ENCODE results near the gene RAP2B. TPM values are rescaled to one million over a fixed set of nuclear protein-coding genes. Genes with fewer than 3 reads are reported as not detected.
A peak's percentile ranks its signal among the peaks of the same experiment; 100 is the strongest.
"Not testable (repeated sequence)": the region's sequence is repeated elsewhere in the genome, so short reads cannot be mapped to it uniquely, and the experiment has no call there.

The RAP2B gene
- total RNA-seq (2022) (65.7 and 84.7 TPM in 2 replicates), Bru-seq, nascent RNA (percentile 100 among the genes with signal in this experiment), BruChase-seq, experiment 1, labeled RNA remaining after a 6-hour chase (percentile 99 among the genes with signal in this experiment), BruChase-seq, experiment 2, labeled RNA remaining after a 2-hour chase (percentile 100 among the genes with signal in this experiment)
- long read RNA-seq, full-length matches to known transcripts, result 174 of 180 reads
- long read RNA-seq, partial matches to known transcripts, result 0 of 180 reads
- long read RNA-seq, other reads (novel, unspliced or antisense), result 6 of 180 reads

DNA sequence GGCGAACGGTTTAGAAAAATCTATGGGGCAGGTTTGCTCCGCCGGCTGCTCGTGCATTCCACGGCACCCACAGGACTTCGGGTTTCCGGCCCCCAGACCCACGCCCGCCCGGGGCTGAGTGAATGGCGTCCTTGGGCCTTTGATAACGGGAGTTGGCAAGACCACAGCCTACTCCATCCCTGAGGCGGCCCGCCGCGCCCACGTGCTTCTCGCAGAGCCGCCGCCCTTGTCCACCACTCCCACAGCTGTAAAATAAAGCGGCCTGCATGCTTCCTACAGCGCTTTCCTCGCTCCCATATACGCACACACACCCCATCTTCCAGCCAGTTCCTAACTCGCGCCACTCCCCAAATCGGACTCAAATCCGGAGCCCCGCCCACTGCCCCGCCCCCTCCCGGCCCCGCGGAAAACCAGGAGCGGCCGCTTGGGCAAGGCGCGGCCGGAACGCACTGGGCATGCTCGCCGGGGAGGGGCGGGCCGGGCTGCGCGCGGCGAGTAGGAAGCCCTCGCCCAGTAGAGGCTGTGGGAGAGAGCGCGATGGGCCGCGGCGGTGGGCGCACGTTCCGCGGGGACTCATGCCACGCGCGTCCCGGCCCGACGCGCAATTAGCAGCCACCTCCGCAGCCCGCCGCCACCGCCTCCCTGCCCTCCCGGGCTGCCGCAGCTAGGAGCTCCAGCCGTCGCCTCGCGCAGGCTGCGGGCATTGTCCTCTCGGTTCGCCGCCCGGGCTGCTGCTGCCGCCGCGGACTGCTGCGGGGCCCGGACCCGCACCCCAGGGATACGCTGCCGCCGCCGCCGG is at the start of gene RAP2B:
Gene RAP2B (plus strand): TSS at position 513 of the 799 bp plus-strand sequence. CDS start 468 bp downstream, outside the sequence.
- H3K27me3 Mint-ChIP-seq (ENCODE audit: unreplicated experiment), result no peaks in the 10 kb centered on the region
- peaks cover 86% of the 10 kb centered on the region for H3K36me3 Mint-ChIP-seq (ENCODE audit: insufficient read depth, unreplicated experiment)
- peaks cover 59% of the 10 kb centered on the region for H3K4me1 Mint-ChIP-seq (ENCODE audit: low read depth, unreplicated experiment)
- TF ChIP-seq CTCF (IDR thresholded peaks at IDR 0.05; ENCODE audit: unreplicated experiment), result no peak
- CTCF ChIA-PET, result interaction anchor here (0.6 to 4.2 kb wide), 23 partner anchors 12 to 607 kb away, joined by 3 to 34 read pairs (median 5); no protein-coding TSS in a partner anchor
- peak within 1 kb of the TSS; percentile 97 for H3K27ac Mint-ChIP-seq (ENCODE audit: unreplicated experiment)
- intact Hi-C loops (cut with micrococcal nuclease; ENCODE audit: unreplicated experiment), result loop anchor here (1.0 to 5.0 kb wide), 5 partner anchors 111 to 605 kb away; no protein-coding TSS in a partner anchor
- no peaks in the 10 kb centered on the region for H3K9me3 Mint-ChIP-seq (ENCODE audit: low read depth, unreplicated experiment)
- DNase-seq, result peak; percentile 98
- H3K4me3 Mint-ChIP-seq (ENCODE audit: low read depth, unreplicated experiment), result peak within 1 kb of the TSS; percentile 99
- no TSS peak for BruUV-seq (replicated peaks)

DNA sequence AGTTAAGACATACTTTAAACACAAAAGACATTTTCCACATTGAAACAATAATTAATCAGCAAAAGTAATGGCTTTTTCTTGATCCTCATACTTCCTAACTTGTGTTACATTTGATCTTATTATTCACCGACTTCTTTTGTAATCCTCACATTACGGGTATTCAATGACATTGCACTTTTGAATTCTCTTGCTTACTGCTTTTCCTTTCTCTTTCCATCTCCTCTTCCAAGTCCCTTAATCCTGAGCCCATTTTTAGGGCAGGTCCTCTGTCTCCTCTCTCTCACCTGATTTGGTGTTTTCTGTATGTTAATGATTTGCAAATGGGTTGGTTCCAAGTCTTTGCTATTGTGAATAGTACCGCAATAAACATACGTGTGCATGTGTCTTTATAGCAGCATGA is 48.5 kb upstream of the RAP2B start:
- no peaks in the 10 kb centered on the region for H3K4me1 Mint-ChIP-seq (ENCODE audit: low read depth, unreplicated experiment)
- no peaks in the 10 kb centered on the region for H3K27me3 Mint-ChIP-seq (ENCODE audit: unreplicated experiment)
- no peak for TF ChIP-seq CTCF (IDR thresholded peaks at IDR 0.05; ENCODE audit: unreplicated experiment)
- DNase-seq, result no peak
- no peak overlapping the region for H3K27ac Mint-ChIP-seq (ENCODE audit: unreplicated experiment)
- intact Hi-C loops (cut with micrococcal nuclease; ENCODE audit: unreplicated experiment), result no loop called here
- no peaks in the 10 kb centered on the region for H3K9me3 Mint-ChIP-seq (ENCODE audit: low read depth, unreplicated experiment)
- CTCF ChIA-PET, result interaction anchor here (0.9 kb wide), 1 partner anchor 42 kb away, joined by 3 read pairs; no protein-coding TSS in a partner anchor
- no peak overlapping the region for H3K4me3 Mint-ChIP-seq (ENCODE audit: low read depth, unreplicated experiment)
- no peaks in the 10 kb centered on the region for H3K36me3 Mint-ChIP-seq (ENCODE audit: insufficient read depth, unreplicated experiment)
- BruUV-seq (replicated peaks), result no TSS peak

DNA sequence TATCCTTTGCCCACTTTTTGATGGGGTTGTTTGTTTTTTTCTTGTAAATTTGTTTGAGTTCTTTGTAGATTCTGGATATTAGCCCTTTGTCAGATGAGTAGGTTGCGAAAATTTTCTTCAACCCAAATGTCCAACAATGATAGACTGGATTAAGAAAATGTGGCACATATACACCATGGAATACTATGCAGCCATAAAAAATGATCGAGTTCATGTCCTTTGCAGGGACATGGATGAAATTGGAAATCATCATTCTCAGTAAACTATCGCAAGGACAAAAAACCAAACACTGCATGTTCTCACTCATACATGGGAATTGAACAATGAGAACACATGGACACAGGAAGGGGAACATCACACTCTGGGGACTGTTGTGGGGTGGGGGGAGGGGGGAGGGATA is 47.8 kb upstream of the RAP2B start:
- intact Hi-C loops (cut with micrococcal nuclease; ENCODE audit: unreplicated experiment); H3K27me3 Mint-ChIP-seq (ENCODE audit: unreplicated experiment); H3K4me1 Mint-ChIP-seq (ENCODE audit: low read depth, unreplicated experiment); H3K27ac Mint-ChIP-seq (ENCODE audit: unreplicated experiment); H3K9me3 Mint-ChIP-seq (ENCODE audit: low read depth, unreplicated experiment); H3K4me3 Mint-ChIP-seq (ENCODE audit: low read depth, unreplicated experiment); BruUV-seq (replicated peaks); H3K36me3 Mint-ChIP-seq (ENCODE audit: insufficient read depth, unreplicated experiment); CTCF ChIA-PET; DNase-seq: not testable (repeated sequence)

DNA sequence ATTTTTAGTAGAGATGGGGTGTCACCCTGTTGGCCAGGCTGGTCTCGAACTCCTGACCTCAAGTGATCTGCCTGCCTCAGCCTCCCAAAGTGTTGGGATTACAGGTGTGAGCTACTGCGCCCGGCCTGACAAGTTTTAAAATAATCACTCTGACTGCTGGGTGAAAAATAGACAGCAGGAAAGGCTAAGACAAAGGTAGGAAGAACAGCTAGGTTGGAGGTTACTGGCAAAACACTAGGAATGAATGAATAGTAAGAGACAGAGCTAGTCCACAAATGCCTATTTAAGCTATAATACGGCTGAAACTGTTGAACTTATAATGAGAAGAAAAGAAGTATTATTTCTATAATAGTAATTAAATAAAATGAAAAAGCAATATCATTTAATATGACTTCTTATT is 46.7 kb upstream of the RAP2B start:
- no peak overlapping the region for H3K4me3 Mint-ChIP-seq (ENCODE audit: low read depth, unreplicated experiment)
- intact Hi-C loops (cut with micrococcal nuclease; ENCODE audit: unreplicated experiment), result no loop called here
- DNase-seq, result no peak
- H3K4me1 Mint-ChIP-seq (ENCODE audit: low read depth, unreplicated experiment), result no peaks in the 10 kb centered on the region
- H3K27me3 Mint-ChIP-seq (ENCODE audit: unreplicated experiment), result no peaks in the 10 kb centered on the region
- H3K36me3 Mint-ChIP-seq (ENCODE audit: insufficient read depth, unreplicated experiment), result no peaks in the 10 kb centered on the region
- H3K9me3 Mint-ChIP-seq (ENCODE audit: low read depth, unreplicated experiment), result no peaks in the 10 kb centered on the region
- no TSS peak for BruUV-seq (replicated peaks)
- CTCF ChIA-PET, result interaction anchor here (0.6 kb wide), 1 partner anchor 44 kb away, joined by 3 read pairs; no protein-coding TSS in a partner anchor
- H3K27ac Mint-ChIP-seq (ENCODE audit: unreplicated experiment), result no peak overlapping the region
- no peak for TF ChIP-seq CTCF (IDR thresholded peaks at IDR 0.05; ENCODE audit: unreplicated experiment)

Data from Calu3 (cell line).